Suprapubic skin (tissue), 4 donors: ENCODE measurements around the gene NLE1. TPM values are rescaled to one million over a fixed set of nuclear protein-coding genes. Genes with fewer than 3 reads are reported as not detected.

Experiments
- total RNA-seq, 4 donors: library from RNA; depleted of rRNA; stranded (reverse); fragments of >200 nt; gene quantifications; one replicate each; pipeline ENCODE4 v1.1.0, GENCODE V29; 2016

The NLE1 gene
- total RNA-seq, 4 donors from 2014 or later, result 16.1 to 24.7 (median 20.1) TPM

Other genes starting within 250 kb of the NLE1 start
- 1 to 10 TPM in 3 of 4 donors, under 1 TPM in 1; 0.49 to 3.3 (median 1.5) TPM for gene CCT6B, start 180.8 kb downstream of the NLE1 start, total RNA-seq
- gene ZNF830, start 180.8 kb downstream of the NLE1 start, total RNA-seq, result 10 to 100 TPM; 10.0 to 16.1 (median 11.9) TPM
- 10 to 100 TPM; 30.7 to 84.3 (median 40.9) TPM for gene LIG3, start 161.8 kb downstream of the NLE1 start, total RNA-seq
- 10 to 100 TPM; 12.8 to 24.0 (median 16.6) TPM for gene RFFL, start 78.6 kb downstream of the NLE1 start, total RNA-seq
- 1 to 10 TPM; 3.2 to 7.7 (median 6.4) TPM for gene RAD51D, start 22.4 kb downstream of the NLE1 start, total RNA-seq
- gene FNDC8, start 20.7 kb downstream of the NLE1 start, total RNA-seq, result not detected
- gene UNC45B, start 5.5 kb upstream of the NLE1 start, total RNA-seq, result not detected
- gene SLC35G3, start 52.1 kb upstream of the NLE1 start, total RNA-seq, result not detected
- gene SLFN5, start 100.8 kb upstream of the NLE1 start, total RNA-seq, result 10 to 100 TPM in 2 of 4 donors, 1 to 10 TPM in 2; 4.9 to 17.9 (median 9.1) TPM
- gene SLFN11, start 231.3 kb upstream of the NLE1 start, total RNA-seq, result 10 to 100 TPM in 1 of 4 donors, 1 to 10 TPM in 3; 3.4 to 10.7 (median 5.0) TPM